22Rv1 (cell line): Measurements from ENCODE around the gene PHPT1.

ENCODE experiments used
- CTCF ChIP-seq: fragments of 450-650 bp; IDR thresholded peaks from 2 replicates; pipeline ENCODE4 v1.5.1; 2017; ENCODE audit warnings: mild to moderate bottlenecking
- ZFX ChIP-seq: fragments of 450-650 bp; IDR thresholded peaks from 2 replicates; pipeline ENCODE4 v1.6.1; 2017; ENCODE audit warnings: antibody characterized with exemption, borderline replicate concordance

GRCh38 chr9:136867480-136867879 lies 18.3 kb downstream of the PHPT1 start:
- TF ChIP-seq CTCF = no peak
- no peak for TF ChIP-seq ZFX
